GM10248 (cell line): Measurements from ENCODE around the gene OR5H6.
A peak's percentile ranks its signal among the peaks of the same experiment; 100 is the strongest.
"Not testable (repeated sequence)": the region's sequence is repeated elsewhere in the genome, so short reads cannot be mapped to it uniquely, and the experiment has no call there.

Source experiments
- CTCF ChIA-PET: fragments of 300-600 bp; sonication (Branson Sonifier 250); formaldehyde crosslinking; extraction: SDS; loops from one replicate; lab custom pipeline; 2021; ENCODE audit warnings: antibody characterized with exemption; lab: Yijun Ruan, JAX
- POLR2A ChIA-PET: fragments of 350-650 bp; sonication (Branson Sonifier 250); formaldehyde crosslinking; extraction: SDS; loops from one replicate; lab custom pipeline; 2020; ENCODE audit warnings: antibody characterized with exemption; lab: Yijun Ruan, JAX
- DNase-seq: peaks from one replicate; pipeline ENCODE4 v3.0.0; 2012; ENCODE audit errors: extremely low spot score
- TF ChIP-seq, protein P1 (sequence below): IDR thresholded peaks from 2 replicates; pipeline ENCODE4 v1.5.1; 2012; ENCODE audit warnings: mild to moderate bottlenecking, low read depth; ENCODE audit errors: extremely low read depth, missing control alignments, control extremely low read depth

Gene OR5H6

DNA sequence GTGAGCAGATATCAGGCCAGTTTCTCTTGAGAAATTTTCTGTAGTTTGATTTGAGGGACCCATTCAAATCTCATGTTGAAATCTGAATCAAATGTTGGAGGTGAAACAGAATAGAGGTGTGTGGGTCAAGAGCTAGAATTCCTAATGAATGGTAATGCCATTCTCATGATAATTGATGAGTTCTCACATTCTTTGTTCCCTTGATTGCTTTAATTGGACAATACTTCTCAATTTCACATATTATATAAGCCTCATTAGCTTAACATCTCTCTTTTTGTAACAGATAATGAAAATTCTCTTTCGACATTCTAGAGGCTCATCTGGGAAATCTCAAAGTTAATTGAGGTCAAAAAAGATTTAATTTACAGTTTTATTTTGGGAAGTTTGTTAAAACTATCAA is 21.9 kb upstream of the OR5H6 start:
- TF ChIP-seq, protein P1, sequence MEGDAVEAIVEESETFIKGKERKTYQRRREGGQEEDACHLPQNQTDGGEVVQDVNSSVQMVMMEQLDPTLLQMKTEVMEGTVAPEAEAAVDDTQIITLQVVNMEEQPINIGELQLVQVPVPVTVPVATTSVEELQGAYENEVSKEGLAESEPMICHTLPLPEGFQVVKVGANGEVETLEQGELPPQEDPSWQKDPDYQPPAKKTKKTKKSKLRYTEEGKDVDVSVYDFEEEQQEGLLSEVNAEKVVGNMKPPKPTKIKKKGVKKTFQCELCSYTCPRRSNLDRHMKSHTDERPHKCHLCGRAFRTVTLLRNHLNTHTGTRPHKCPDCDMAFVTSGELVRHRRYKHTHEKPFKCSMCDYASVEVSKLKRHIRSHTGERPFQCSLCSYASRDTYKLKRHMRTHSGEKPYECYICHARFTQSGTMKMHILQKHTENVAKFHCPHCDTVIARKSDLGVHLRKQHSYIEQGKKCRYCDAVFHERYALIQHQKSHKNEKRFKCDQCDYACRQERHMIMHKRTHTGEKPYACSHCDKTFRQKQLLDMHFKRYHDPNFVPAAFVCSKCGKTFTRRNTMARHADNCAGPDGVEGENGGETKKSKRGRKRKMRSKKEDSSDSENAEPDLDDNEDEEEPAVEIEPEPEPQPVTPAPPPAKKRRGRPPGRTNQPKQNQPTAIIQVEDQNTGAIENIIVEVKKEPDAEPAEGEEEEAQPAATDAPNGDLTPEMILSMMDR: no peak
- CTCF ChIA-PET: interaction anchor here (1.9 kb wide), 1 partner anchor 13 kb away, joined by 6 read pairs; no protein-coding TSS in a partner anchor
- DNase-seq: no peak
- POLR2A ChIA-PET: no interaction called here

DNA sequence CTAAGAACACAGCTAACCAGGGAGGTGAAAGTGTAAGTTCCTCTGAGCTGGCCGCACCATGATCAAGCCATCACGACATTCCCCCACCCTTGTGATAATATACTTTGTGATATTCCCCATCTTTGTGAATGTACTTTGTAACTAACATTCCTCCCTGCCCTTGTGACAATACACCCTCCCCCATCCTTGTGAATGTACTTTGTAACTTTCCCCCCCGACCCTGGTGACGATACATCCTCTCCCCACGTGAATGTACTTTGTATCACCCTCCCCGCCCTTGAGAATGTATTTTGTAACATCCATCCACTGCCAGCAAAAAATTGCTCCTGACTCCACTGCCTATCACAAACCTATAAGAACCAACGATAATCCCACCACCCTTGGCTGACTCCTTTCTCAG is 20.2 kb upstream of the OR5H6 start:
- DNase-seq: no peak
- POLR2A ChIA-PET: no interaction called here
- CTCF ChIA-PET: no interaction called here
- TF ChIP-seq, protein P1: no peak

DNA sequence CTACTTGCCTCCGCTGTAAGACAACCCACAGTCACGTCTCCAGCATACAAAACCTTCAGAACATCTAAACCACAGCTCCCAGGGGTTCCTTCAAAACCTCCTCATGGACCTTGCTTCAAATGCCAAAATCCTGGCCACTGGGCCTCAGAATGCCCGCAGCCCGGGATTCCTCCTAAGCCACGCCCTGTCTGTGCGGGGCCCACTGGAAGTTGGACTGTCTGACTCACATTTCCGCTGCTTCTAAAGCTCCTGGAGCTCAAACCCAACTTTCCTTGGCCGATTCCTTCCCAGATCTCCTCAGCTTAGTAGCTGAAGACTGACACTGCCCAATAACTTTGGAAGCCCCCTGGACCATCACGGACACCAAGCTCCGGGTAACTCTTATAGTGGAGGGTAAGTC is 17.9 kb upstream of the OR5H6 start:
- ChIA-PET POLR2A (no interaction called here), CTCF (interaction anchor here (0.6 kb wide), 1 partner anchor 11 kb away, joined by 4 read pairs; no protein-coding TSS in a partner anchor)
- no peak for DNase-seq
- TF ChIP-seq, protein P1: no peak

DNA sequence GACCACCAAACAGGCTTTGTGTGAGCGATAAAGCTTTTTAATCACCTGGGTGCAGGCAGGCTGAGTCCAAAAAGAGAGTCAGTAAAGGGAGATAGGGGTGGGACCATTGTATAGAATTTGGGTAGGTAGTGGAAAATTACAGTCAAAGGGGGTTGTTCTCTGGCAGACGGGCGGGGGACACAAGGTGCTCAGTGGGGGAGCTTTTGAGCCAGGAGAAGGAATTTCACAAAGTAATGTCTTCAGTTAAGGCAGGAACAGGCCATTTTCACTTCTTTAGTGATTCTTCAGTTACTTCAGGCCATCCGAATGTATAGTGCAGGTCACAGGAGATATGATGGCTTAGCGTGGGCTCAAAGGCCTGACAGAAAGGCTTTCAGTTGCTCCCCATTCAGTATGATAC is 8.0 kb upstream of the OR5H6 start:
- POLR2A ChIA-PET, DNase-seq, CTCF ChIA-PET: not testable (repeated sequence)

DNA sequence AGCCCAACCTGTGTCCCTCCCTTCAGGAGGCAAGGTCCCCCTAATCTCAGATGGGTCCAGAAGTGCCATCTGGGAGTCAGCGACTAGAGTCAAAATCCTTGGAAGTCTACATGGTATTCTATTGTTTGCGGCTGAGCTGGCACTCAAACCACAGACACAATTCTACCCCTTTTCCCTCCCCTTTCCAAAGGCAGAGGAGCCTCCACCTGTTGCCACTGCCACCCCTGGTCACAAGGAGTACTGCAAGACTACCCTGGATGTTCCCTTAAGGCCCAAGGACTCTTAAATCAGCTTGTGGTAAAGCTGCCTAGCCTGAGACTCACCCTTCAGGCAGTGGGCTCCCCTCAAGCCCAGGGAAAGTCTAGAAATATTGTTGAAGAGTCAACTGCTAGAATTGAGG is 4.3 kb upstream of the OR5H6 start:
- TF ChIP-seq, protein P1: peak; percentile 11
- no peak for DNase-seq
- CTCF ChIA-PET: interaction anchor here (0.8 to 2.3 kb wide), 5 partner anchors 9 to 35 kb away, joined by 3 to 7 read pairs (median 3); no protein-coding TSS in a partner anchor
- POLR2A ChIA-PET: no interaction called here

DNA sequence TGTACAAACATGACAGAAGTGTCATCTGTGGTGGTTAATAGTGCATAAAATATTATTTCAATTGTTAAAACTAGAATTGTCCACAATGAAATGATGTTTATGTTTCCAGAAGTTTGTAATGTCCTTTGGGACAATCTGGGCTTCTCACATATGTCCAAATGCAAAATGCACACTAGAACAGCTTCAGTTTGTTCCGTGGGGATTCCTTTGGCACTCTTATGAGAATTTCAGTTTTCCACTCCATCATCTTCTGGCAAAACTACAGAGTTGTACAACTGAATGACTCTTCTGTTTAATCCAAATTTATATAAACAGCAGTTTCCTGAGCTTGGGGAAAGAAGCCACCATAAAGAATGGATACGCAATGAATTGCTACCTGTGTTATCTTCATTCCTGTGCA is 2.0 kb upstream of the OR5H6 start:
- POLR2A ChIA-PET: no interaction called here

DNA sequence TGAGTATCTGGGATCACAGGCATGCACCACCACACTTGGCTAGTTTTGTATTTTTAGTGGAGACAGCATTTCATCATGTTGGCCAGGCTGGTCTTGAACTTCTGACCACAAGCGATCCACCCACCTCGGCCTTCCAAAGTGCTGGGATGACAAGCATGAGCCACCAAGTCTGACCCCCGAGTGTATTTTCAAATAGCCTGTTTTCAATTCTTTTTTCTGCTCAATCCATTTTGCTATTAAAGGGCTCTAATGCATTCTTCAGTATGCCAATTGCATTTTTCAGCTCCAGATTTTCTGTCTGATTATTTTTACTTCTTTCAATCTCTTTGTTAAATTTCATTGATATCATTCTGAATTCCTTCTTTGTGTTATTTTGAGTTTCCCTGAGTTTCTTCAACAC is 5.8 kb downstream of the OR5H6 start:
- no peak for DNase-seq
- ChIA-PET POLR2A (no interaction called here), CTCF (no interaction called here)
- TF ChIP-seq, protein P1: no peak

More for the DNA sequence above, 2.0 kb upstream of the OR5H6 start:
- TF ChIP-seq, protein P1: no peak
- DNase-seq: no peak
- CTCF ChIA-PET: no interaction called here
